ENCODE results near the gene CCR9. TPM values are rescaled to one million over a fixed set of nuclear protein-coding genes. Genes with fewer than 3 reads are reported as not detected.

CCR9 gene
- total and polyA plus RNA-seq, 3 donors from 2014 or later = 0.19 to 0.25 TPM; not detected in 1

GRCh38 chr3:45865563-45865962 lies 20.8 kb upstream of the CCR9 start:
- H3K4me1 ChIP-seq = no peaks in the 10 kb centered on the region
- TF ChIP-seq CTCF (IDR thresholded peaks at IDR 0.05) (no peak), POLR2A (IDR thresholded peaks at IDR 0.05) (no peak)
- H3K4me3 ChIP-seq = no peak overlapping the region
- WGBS, 2 donors = 80 to 85% methylated on average over 6 of the region's 6 CpGs
- no peak overlapping the region for H3K27ac ChIP-seq
- no peaks in the 10 kb centered on the region for H3K27me3 ChIP-seq
- no peaks in the 10 kb centered on the region for H3K36me3 ChIP-seq (ENCODE audit: low read depth, missing control alignments)
- intact Hi-C loops (cut with DNase I; ENCODE audit: low total_unique reads) = no loop called here
- DNase-seq = no peak
- H3K9me3 ChIP-seq = no peaks in the 10 kb centered on the region

GRCh38 chr3:45868213-45868612 lies 18.1 kb upstream of the CCR9 start:
- no peak for DNase-seq
- intact Hi-C loops (cut with DNase I; ENCODE audit: low total_unique reads) = no loop called here
- H3K4me1 ChIP-seq = no peaks in the 10 kb centered on the region
- H3K36me3 ChIP-seq (ENCODE audit: low read depth, missing control alignments) = no peaks in the 10 kb centered on the region
- H3K27me3 ChIP-seq = no peaks in the 10 kb centered on the region
- no peak overlapping the region for H3K27ac ChIP-seq
- no peak overlapping the region for H3K4me3 ChIP-seq
- no peaks in the 10 kb centered on the region for H3K9me3 ChIP-seq
- 84 to 87% methylated on average over 2 of the region's 2 CpGs for WGBS, 2 donors
- no peak for TF ChIP-seq POLR2A (IDR thresholded peaks at IDR 0.05)
- TF ChIP-seq CTCF (IDR thresholded peaks at IDR 0.05) = no peak

- no peaks in the 10 kb centered on the region for H3K27me3 ChIP-seq
- no peak overlapping the region for H3K27ac ChIP-seq
- no peaks in the 10 kb centered on the region for H3K36me3 ChIP-seq (ENCODE audit: low read depth, missing control alignments)
- WGBS, 2 donors = 87 to 89% methylated on average over 2 of the region's 2 CpGs
- H3K9me3 ChIP-seq = no peaks in the 10 kb centered on the region
- no peak for TF ChIP-seq POLR2A (IDR thresholded peaks at IDR 0.05)
- TF ChIP-seq CTCF (IDR thresholded peaks at IDR 0.05) = no peak
- intact Hi-C loops (cut with DNase I; ENCODE audit: low total_unique reads) = no loop called here
- no peaks in the 10 kb centered on the region for H3K4me1 ChIP-seq
- DNase-seq = no peak
- H3K4me3 ChIP-seq = no peak overlapping the region
Measured at GRCh38 chr3:45868650-45869049, 17.7 kb upstream of the CCR9 start.

- H3K4me1 ChIP-seq = no peaks in the 10 kb centered on the region
- intact Hi-C loops (cut with DNase I; ENCODE audit: low total_unique reads) = no loop called here
- no peak for DNase-seq
- H3K4me3 ChIP-seq = no peak overlapping the region
- no peaks in the 10 kb centered on the region for H3K27me3 ChIP-seq
- no peaks in the 10 kb centered on the region for H3K36me3 ChIP-seq (ENCODE audit: low read depth, missing control alignments)
- 74 to 78% methylated on average over 3 of the region's 3 CpGs for WGBS, 2 donors
- no peak for TF ChIP-seq CTCF (IDR thresholded peaks at IDR 0.05)
- no peak for TF ChIP-seq POLR2A (IDR thresholded peaks at IDR 0.05)
- no peak overlapping the region for H3K27ac ChIP-seq
- no peaks in the 10 kb centered on the region for H3K9me3 ChIP-seq
Measured at GRCh38 chr3:45869638-45870037, 16.7 kb upstream of the CCR9 start.

- TF ChIP-seq CTCF (IDR thresholded peaks at IDR 0.05) = no peak
- TF ChIP-seq POLR2A (IDR thresholded peaks at IDR 0.05) = no peak
- Histone ChIP-seq H3K27me3 (no peaks in the 10 kb centered on the region), H3K36me3 (ENCODE audit: low read depth, missing control alignments) (no peaks in the 10 kb centered on the region), H3K9me3 (no peaks in the 10 kb centered on the region), H3K4me3 (no peak overlapping the region), H3K4me1 (no peaks in the 10 kb centered on the region), H3K27ac (no peak overlapping the region)
- WGBS, 2 donors = 82 to 89% methylated on average over 4 of the region's 4 CpGs
- DNase-seq = no peak
- intact Hi-C loops (cut with DNase I; ENCODE audit: low total_unique reads) = no loop called here
Measured at GRCh38 chr3:45870099-45870498, 16.2 kb upstream of the CCR9 start.

All from testis (tissue), 3 donors.